Chondrocyte (in vitro differentiated cells): ENCODE results near the gene MRGPRD. TPM values are rescaled to one million over a fixed set of nuclear protein-coding genes. Genes with fewer than 3 reads are reported as not detected.

Experiments
- DNase-seq: peaks from one replicate; pipeline ENCODE4 v3.0.0; 2021; ENCODE audit warnings: mixed read lengths, low spot score
- H3K27ac Mint-ChIP-seq: one replicate; pipeline ENCODE4 v1.8.0; 2021; ENCODE audit warnings: mild to moderate bottlenecking, moderate library complexity, mixed read lengths; ENCODE audit not compliant: unreplicated experiment
- H3K27me3 Mint-ChIP-seq: 2 replicates; pipeline ENCODE4 v1.8.0; 2021; ENCODE audit warnings: low read depth, mixed read lengths
- H3K36me3 Mint-ChIP-seq: 2 replicates; pipeline ENCODE4 v1.8.0; 2021; ENCODE audit warnings: low read depth, mixed read lengths
- H3K4me1 Mint-ChIP-seq: 2 replicates; pipeline ENCODE4 v1.8.0; 2021; ENCODE audit warnings: low read depth, mild to moderate bottlenecking, mixed read lengths
- H3K4me3 Mint-ChIP-seq: one replicate; pipeline ENCODE4 v1.8.0; 2021; ENCODE audit warnings: mild to moderate bottlenecking, moderate library complexity, mixed read lengths; ENCODE audit not compliant: unreplicated experiment
- H3K9me3 Mint-ChIP-seq: 2 replicates; pipeline ENCODE4 v1.8.0; 2021; ENCODE audit warnings: low read depth, mixed read lengths
- CTCF ChIP-seq: fragments of 200-600 bp; sonication (generic); IDR thresholded peaks from 2 replicates; pipeline ENCODE4 v1.5.0; 2021; ENCODE audit warnings: antibody characterized with exemption, mild to moderate bottlenecking, moderate library complexity
- total RNA-seq: library from RNA; stranded (reverse); gene quantifications from 3 replicates; pipeline ENCODE4 v1.2.1, GENCODE V29; 2021

Gene MRGPRD
- total RNA-seq, 1 donor from 2014 or later = not detected

GRCh38 chr11:68969386-68969785 lies 11.4 kb downstream of the MRGPRD start:
- no peak for TF ChIP-seq CTCF
- no peaks in the 10 kb centered on the region for H3K4me1 Mint-ChIP-seq
- H3K27me3 Mint-ChIP-seq = peaks cover 16% of the 10 kb centered on the region
- no peak overlapping the region for H3K27ac Mint-ChIP-seq
- no peaks in the 10 kb centered on the region for H3K9me3 Mint-ChIP-seq
- DNase-seq = peak; percentile 25
- no peaks in the 10 kb centered on the region for H3K36me3 Mint-ChIP-seq
- H3K4me3 Mint-ChIP-seq = no peak overlapping the region

- peak; percentile 53 for DNase-seq
- Mint-ChIP-seq H3K27ac (no peak overlapping the region), H3K4me1 (no peaks in the 10 kb centered on the region), H3K9me3 (no peaks in the 10 kb centered on the region), H3K36me3 (no peaks in the 10 kb centered on the region), H3K4me3 (no peak overlapping the region), H3K27me3 (peaks cover 16% of the 10 kb centered on the region)
- no peak for TF ChIP-seq CTCF
Measured at GRCh38 chr11:68968306-68969250, 12.2 kb downstream of the MRGPRD start.

DNA sequence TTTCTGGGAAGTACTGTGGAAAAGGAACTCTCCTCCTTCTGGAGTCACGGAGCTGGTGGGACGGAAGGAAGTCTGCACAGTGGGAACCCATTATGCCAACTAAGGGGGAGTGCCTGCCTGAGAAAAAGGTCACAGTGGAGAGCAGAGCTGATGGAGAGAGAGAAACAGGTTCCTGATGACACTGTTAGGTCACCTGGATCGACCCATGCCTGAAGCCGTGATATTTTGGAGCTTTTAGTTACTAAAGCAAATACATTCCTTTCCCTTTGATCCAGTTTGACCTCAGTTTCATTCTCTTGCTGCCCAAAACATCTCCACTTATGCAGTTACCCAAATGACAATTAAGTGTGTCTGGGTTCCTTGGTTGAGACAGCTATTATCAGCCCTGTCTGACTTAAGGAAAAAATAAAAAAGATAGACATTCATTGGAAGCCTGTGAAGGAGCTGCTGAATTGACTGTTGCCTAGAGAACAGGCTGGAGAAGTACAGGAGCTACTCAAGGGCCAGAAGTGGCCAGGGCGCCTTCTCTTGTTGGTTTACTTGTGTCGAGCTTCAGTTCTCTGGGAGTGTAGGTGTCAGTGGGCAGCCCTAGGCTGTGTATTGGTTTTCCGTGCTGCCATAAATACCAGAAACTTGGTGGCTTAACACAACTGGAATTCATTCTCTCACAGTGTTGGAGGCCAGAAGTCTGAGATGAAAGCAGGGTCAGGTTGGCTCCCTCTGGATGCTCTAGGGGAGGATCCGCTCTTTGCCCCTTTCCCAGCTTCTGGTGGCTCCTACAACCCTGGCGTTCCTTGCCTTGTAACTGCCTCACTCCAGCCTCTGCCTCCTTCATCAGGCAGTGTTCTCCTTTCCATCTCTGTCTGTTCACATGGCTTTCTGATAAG lies 13.6 kb downstream of the MRGPRD start:
- Mint-ChIP-seq H3K27ac (no peak overlapping the region), H3K9me3 (no peaks in the 10 kb centered on the region), H3K36me3 (no peaks in the 10 kb centered on the region), H3K4me1 (no peaks in the 10 kb centered on the region), H3K4me3 (no peak overlapping the region), H3K27me3 (peaks cover 16% of the 10 kb centered on the region)
- DNase-seq = peak; percentile 22
- no peak for TF ChIP-seq CTCF

DNA sequence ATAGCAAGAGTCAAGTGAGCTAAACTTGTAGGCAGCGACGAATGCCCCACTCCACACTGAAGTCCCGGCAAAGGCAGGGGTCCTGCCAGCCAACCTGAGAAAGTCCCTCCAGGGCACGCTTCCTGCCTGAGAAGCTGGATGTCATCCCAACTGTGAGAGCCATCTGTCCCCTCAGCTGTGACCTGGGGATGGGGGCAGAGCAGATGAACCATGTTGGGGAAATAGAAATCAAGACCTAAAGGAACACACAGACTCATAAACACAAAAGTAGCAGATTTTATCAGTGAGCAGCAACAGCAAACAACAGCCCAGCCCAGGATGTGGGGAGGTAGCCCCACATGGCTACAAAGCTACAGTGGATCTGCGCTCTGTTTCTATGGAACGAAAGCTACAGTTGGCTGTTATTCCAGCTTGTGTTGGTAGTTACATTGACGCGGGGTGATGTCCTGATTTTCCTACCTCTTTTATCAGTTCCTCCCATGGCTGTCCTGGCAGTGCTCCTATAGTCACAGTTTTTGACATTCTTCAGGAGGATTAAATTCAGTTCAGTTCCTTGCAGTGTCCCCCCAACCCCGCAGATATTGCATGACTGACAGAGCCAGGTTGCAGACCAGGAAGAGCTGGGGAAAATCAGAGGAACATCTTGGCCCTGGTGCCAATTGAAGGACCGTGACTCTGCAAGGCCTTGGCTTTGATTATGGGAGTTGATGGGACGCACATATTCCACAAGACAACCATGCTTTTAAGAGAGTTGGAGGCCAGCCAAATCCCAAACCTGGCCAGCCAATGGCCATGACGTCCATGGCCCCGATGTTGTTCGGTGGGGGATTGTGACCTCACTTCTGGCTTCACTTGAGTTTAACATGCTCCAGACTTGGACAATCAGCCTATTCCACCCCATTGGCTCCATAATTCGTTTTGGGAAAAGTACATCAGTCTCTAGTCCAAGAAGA lies 14.6 kb downstream of the MRGPRD start:
- no peaks in the 10 kb centered on the region for H3K4me1 Mint-ChIP-seq
- DNase-seq = peak; percentile 56
- H3K9me3 Mint-ChIP-seq = no peaks in the 10 kb centered on the region
- no peaks in the 10 kb centered on the region for H3K36me3 Mint-ChIP-seq
- TF ChIP-seq CTCF = no peak
- H3K4me3 Mint-ChIP-seq = no peak overlapping the region
- no peak overlapping the region for H3K27ac Mint-ChIP-seq
- H3K27me3 Mint-ChIP-seq = peaks cover 10% of the 10 kb centered on the region
